ENCODE results near the gene TMEM233. TPM values are rescaled to one million over a fixed set of nuclear protein-coding genes. Genes with fewer than 3 reads are reported as not detected.

TMEM233 gene
- total and polyA plus RNA-seq, 9 of the 15 experiments (the other 6 are each of a cell fraction or from before 2014, with no cell fraction given), result 0.04 to 0.17 (median 0.07) TPM; not detected in 2

DNA sequence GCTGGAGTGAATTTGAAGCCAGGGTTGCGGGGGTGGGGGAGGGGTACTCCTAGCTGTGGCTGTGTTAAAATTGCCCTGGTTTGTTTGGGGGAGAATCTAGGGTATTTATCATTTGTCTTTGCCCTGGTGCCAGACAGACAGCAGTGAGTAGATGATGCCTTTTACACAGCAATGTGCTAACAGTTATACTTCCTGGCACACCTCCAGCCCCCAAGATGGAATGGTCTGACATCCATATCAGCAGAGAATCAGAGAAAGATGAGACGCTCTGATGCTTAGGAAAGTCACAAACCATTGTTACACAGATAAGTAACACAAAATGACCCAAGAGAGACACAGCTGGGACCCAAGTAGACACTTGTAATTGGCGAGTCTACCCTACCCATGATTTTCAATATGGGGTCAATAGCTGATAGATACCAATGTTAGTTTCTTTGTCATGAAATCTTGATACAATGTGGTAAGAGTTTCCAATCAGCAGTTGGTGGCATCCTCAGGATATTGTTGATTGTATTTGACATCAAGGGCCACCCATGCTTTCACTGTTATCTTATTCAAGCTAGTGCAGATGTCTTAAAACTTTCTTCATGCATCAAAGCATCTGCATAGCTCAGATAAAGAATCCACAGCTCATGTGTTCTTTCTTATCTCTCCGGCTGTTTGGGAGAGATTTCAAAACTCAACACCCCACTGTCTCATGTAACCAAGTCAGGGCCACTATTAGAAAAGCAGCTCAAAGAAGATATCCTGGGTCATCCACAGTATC lies 71.8 kb downstream of the TMEM233 start (continued):
- TF ChIP-seq ZNF12 (CRISPR knock-in tag; IDR thresholded peaks at IDR 0.05) (no peak), ILK (tag; IDR thresholded peaks at IDR 0.05; ENCODE audit: borderline replicate concordance, low read depth) (peak; percentile 66; the same call in 1 of the 2 replicates), SREBF1 (IDR thresholded peaks at IDR 0.05; ENCODE audit: borderline replicate concordance, low read depth, low read length) (no peak), ZNF146 (CRISPR knock-in tag; IDR thresholded peaks at IDR 0.05; ENCODE audit: unreplicated experiment) (no peak), ZEB2 (IDR thresholded peaks at IDR 0.05) (peak; percentile 82), POLR2H (tag; IDR thresholded peaks at IDR 0.05; ENCODE audit: low read depth) (no peak), CC2D1A (IDR thresholded peaks at IDR 0.05) (peak; percentile 99), CHD4 (IDR thresholded peaks at IDR 0.05; ENCODE audit: insufficient read depth, insufficient replicate concordance, low read depth, low read length, poor library complexity, severe bottlenecking) (peak; percentile 52), GTF2F1 (IDR thresholded peaks at IDR 0.05; ENCODE audit: low read depth, low read length) (no peak), FOXP4 (CRISPR knock-in tag; IDR thresholded peaks at IDR 0.05; ENCODE audit: borderline replicate concordance) (no peak), ZBTB43 (CRISPR knock-in tag; IDR thresholded peaks at IDR 0.05) (no peak), ETV5 (CRISPR knock-in tag; IDR thresholded peaks at IDR 0.05; ENCODE audit: low read depth) (0 out of 2 replicates have a peak, but pooled peaks have one; percentile 26), KLF13 (tag; IDR thresholded peaks at IDR 0.05; ENCODE audit: borderline replicate concordance, low read depth) (0 out of 2 replicates have a peak, but pooled peaks have one; percentile 22), GATA2 (CRISPR knock-in tag; IDR thresholded peaks at IDR 0.05) (peak; percentile 99), CBX5 (IDR thresholded peaks at IDR 0.05; ENCODE audit: borderline replicate concordance, low read depth) (no peak), HIVEP1 (CRISPR knock-in tag; IDR thresholded peaks at IDR 0.05) (peak; percentile 84; the same call in 1 of the 2 replicates), ZNF23 (CRISPR knock-in tag; IDR thresholded peaks at IDR 0.05) (peak; percentile 73)
- TF ChIP-seq, protein P1, sequence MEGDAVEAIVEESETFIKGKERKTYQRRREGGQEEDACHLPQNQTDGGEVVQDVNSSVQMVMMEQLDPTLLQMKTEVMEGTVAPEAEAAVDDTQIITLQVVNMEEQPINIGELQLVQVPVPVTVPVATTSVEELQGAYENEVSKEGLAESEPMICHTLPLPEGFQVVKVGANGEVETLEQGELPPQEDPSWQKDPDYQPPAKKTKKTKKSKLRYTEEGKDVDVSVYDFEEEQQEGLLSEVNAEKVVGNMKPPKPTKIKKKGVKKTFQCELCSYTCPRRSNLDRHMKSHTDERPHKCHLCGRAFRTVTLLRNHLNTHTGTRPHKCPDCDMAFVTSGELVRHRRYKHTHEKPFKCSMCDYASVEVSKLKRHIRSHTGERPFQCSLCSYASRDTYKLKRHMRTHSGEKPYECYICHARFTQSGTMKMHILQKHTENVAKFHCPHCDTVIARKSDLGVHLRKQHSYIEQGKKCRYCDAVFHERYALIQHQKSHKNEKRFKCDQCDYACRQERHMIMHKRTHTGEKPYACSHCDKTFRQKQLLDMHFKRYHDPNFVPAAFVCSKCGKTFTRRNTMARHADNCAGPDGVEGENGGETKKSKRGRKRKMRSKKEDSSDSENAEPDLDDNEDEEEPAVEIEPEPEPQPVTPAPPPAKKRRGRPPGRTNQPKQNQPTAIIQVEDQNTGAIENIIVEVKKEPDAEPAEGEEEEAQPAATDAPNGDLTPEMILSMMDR (IDR thresholded peaks at IDR 0.05 in 2 of 3, conservative IDR thresholded peaks at IDR 0.05 in 1 of 3; ENCODE audit: insufficient read depth in 2 of 3, low read depth in 1 of 3, low read length in 3 of 3), result no peak
- TF ChIP-seq, protein P2, sequence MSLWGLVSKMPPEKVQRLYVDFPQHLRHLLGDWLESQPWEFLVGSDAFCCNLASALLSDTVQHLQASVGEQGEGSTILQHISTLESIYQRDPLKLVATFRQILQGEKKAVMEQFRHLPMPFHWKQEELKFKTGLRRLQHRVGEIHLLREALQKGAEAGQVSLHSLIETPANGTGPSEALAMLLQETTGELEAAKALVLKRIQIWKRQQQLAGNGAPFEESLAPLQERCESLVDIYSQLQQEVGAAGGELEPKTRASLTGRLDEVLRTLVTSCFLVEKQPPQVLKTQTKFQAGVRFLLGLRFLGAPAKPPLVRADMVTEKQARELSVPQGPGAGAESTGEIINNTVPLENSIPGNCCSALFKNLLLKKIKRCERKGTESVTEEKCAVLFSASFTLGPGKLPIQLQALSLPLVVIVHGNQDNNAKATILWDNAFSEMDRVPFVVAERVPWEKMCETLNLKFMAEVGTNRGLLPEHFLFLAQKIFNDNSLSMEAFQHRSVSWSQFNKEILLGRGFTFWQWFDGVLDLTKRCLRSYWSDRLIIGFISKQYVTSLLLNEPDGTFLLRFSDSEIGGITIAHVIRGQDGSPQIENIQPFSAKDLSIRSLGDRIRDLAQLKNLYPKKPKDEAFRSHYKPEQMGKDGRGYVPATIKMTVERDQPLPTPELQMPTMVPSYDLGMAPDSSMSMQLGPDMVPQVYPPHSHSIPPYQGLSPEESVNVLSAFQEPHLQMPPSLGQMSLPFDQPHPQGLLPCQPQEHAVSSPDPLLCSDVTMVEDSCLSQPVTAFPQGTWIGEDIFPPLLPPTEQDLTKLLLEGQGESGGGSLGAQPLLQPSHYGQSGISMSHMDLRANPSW (CRISPR knock-in tag; IDR thresholded peaks at IDR 0.05), result no peak

All from K562 (cell line).